Measurements from ENCODE around the gene LYRM4. TPM values are rescaled to one million over a fixed set of nuclear protein-coding genes. Genes with fewer than 3 reads are reported as not detected.

The LYRM4 gene
- polyA plus RNA-seq, 1 donor (not counting 4 experiments of a cell fraction or from before 2014, with no cell fraction given): 41.1 TPM

DNA sequence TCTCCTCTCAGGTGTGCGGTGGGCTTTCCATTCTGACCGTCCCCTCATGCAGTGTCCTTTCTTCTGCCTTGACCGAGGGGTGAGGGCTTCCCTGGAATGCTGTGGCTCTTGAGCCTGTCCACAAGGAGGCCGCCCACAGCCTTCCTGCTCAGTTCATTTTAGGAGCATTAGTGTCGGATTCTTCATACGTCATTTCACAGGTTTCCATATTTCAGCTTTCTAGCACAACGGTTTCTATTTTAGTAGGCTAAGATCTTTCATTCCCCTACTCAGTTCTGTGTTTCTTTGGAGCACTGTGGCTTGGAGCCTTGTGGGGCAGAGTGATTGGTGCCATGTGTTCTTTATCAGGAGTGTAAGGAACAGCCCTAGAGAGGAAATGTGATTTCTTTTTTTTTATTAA is 170.1 kb downstream of the LYRM4 start:
- Histone ChIP-seq H3K79me2 (ENCODE audit: control insufficient read depth, insufficient read depth, low read length) (no peaks in the 10 kb centered on the region), H4K20me1 (ENCODE audit: control insufficient read depth, extremely low read depth, insufficient read depth, low read length) (no peaks in the 10 kb centered on the region), H3K27me3 (ENCODE audit: control insufficient read depth, extremely low read depth, insufficient read depth, low read length) (peaks cover 17% of the 10 kb centered on the region), H3K9ac (ENCODE audit: control insufficient read depth, extremely low read depth, insufficient read depth, low read length) (no peak overlapping the region), H3K4me1 (ENCODE audit: control insufficient read depth, extremely low read depth, insufficient read depth, low read length) (peaks cover 3% of the 10 kb centered on the region), H3K9me1 (ENCODE audit: control insufficient read depth, extremely low read depth, insufficient read depth, low read length) (no peaks in the 10 kb centered on the region), H3K9me3 (ENCODE audit: control insufficient read depth, low read depth, low read length) (no peaks in the 10 kb centered on the region), H3K27ac (ENCODE audit: control insufficient read depth, insufficient read depth, low read length) (no peak overlapping the region), H3K4me2 (ENCODE audit: control insufficient read depth, extremely low read depth, insufficient read depth, low read depth, low read length) (no peak overlapping the region), H2AFZ (ENCODE audit: control insufficient read depth, low read length) (no peak overlapping the region), H3K36me3 (ENCODE audit: control insufficient read depth in 2 of 2, extremely low read depth in 1 of 2, insufficient read depth in 2 of 2, low read length in 2 of 2) (no peaks in the 10 kb centered on the region), H3K4me3 (ENCODE audit: control insufficient read depth in 2 of 3, extremely low read depth in 1 of 3, insufficient read depth in 2 of 3, low read depth in 1 of 3, low read length in 3 of 3) (no peak overlapping the region)
- no peak for DNase-seq (ENCODE audit: low read depth, low spot score)
- no peak for TF ChIP-seq EZH2 (IDR thresholded peaks at IDR 0.05; ENCODE audit: low read length)
- TF ChIP-seq, protein P1, sequence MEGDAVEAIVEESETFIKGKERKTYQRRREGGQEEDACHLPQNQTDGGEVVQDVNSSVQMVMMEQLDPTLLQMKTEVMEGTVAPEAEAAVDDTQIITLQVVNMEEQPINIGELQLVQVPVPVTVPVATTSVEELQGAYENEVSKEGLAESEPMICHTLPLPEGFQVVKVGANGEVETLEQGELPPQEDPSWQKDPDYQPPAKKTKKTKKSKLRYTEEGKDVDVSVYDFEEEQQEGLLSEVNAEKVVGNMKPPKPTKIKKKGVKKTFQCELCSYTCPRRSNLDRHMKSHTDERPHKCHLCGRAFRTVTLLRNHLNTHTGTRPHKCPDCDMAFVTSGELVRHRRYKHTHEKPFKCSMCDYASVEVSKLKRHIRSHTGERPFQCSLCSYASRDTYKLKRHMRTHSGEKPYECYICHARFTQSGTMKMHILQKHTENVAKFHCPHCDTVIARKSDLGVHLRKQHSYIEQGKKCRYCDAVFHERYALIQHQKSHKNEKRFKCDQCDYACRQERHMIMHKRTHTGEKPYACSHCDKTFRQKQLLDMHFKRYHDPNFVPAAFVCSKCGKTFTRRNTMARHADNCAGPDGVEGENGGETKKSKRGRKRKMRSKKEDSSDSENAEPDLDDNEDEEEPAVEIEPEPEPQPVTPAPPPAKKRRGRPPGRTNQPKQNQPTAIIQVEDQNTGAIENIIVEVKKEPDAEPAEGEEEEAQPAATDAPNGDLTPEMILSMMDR (optimal IDR thresholded peaks at IDR 0.05 in 1 of 3, IDR thresholded peaks at IDR 0.05 in 1 of 3, conservative IDR thresholded peaks at IDR 0.05 in 1 of 3; ENCODE audit: extremely low read depth in 1 of 3, insufficient read depth in 2 of 3, low read length in 3 of 3): no peak
- dilution Hi-C loops (cut with MboI; ENCODE audit: extremely low pct_ligation_motif_present, low sequenced_read_pairs): no loop called here
- FAIRE-seq: no peak

DNA sequence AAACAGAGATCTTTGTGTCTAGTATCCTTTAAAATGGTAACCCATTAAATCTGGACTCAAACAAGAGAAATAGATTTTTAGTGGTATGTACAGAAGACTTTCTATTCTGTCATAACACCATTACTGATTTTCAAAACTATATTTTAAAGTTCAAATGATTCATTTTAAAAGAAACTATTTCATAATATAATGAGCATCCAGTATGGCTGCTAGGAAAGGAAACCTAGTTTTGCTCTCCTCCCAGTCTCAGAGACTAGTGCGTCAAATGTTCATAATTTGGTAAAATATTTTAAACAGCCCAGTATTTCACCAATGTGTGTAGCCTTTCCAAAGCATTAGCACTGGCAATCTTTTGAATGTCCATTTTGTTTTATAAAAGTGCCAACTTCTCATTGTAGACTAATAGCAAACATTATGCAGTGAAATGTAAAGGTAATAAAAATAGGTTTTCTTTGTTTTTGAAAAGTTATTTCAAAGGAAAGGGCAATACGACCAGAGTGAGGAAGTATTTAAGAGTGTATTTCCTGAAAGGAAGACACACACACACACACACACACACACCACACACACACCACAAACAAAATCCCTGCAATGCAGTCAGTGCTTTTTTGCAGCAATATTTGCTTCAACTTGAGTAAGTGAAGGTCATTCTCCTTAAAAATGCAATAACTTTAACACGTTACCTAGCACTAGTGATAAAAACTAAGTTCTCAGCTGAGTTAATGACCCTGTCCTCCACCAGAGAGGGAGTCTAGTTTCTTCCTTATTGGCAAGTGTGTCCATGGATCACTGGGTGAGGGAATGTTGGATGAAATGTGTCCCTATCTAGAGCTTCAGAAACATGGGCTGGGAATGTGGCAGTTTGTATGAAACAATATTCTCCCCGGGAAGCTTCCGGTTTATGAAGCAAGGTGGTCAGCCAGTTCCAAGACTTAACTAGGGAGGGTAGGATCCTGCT is 171.0 kb downstream of the LYRM4 start:
- Histone ChIP-seq H3K9me1 (ENCODE audit: control insufficient read depth, extremely low read depth, insufficient read depth, low read length) (no peaks in the 10 kb centered on the region), H3K9ac (ENCODE audit: control insufficient read depth, extremely low read depth, insufficient read depth, low read length) (no peak overlapping the region), H3K79me2 (ENCODE audit: control insufficient read depth, insufficient read depth, low read length) (no peaks in the 10 kb centered on the region), H3K4me2 (ENCODE audit: control insufficient read depth, extremely low read depth, insufficient read depth, low read depth, low read length) (no peak overlapping the region), H3K27me3 (ENCODE audit: control insufficient read depth, extremely low read depth, insufficient read depth, low read length) (peaks cover 21% of the 10 kb centered on the region), H3K9me3 (ENCODE audit: control insufficient read depth, low read depth, low read length) (no peaks in the 10 kb centered on the region), H3K27ac (ENCODE audit: control insufficient read depth, insufficient read depth, low read length) (no peak overlapping the region), H2AFZ (ENCODE audit: control insufficient read depth, low read length) (no peak overlapping the region), H3K4me3 (ENCODE audit: control insufficient read depth in 2 of 3, extremely low read depth in 1 of 3, insufficient read depth in 2 of 3, low read depth in 1 of 3, low read length in 3 of 3) (no peak overlapping the region), H3K36me3 (ENCODE audit: control insufficient read depth in 2 of 2, extremely low read depth in 1 of 2, insufficient read depth in 2 of 2, low read length in 2 of 2) (no peaks in the 10 kb centered on the region), H4K20me1 (ENCODE audit: control insufficient read depth, extremely low read depth, insufficient read depth, low read length) (no peaks in the 10 kb centered on the region), H3K4me1 (ENCODE audit: control insufficient read depth, extremely low read depth, insufficient read depth, low read length) (peaks cover 3% of the 10 kb centered on the region)
- no peak for FAIRE-seq
- dilution Hi-C loops (cut with MboI; ENCODE audit: extremely low pct_ligation_motif_present, low sequenced_read_pairs): no loop called here
- no peak for DNase-seq (ENCODE audit: low read depth, low spot score)
- TF ChIP-seq, protein P1 (optimal IDR thresholded peaks at IDR 0.05 in 1 of 3, IDR thresholded peaks at IDR 0.05 in 1 of 3, conservative IDR thresholded peaks at IDR 0.05 in 1 of 3; ENCODE audit: extremely low read depth in 1 of 3, insufficient read depth in 2 of 3, low read length in 3 of 3): no peak
- no peak for TF ChIP-seq EZH2 (IDR thresholded peaks at IDR 0.05; ENCODE audit: low read length)
